Neural cell (in vitro differentiated cells): ENCODE data around the gene POLR3C. TPM values are rescaled to one million over a fixed set of nuclear protein-coding genes. Genes with fewer than 3 reads are reported as not detected.

Experiments
- H2AFZ ChIP-seq: fragments of 200-600, 300-800 bp; sonication (generic), shearing (Covaris generic); 2 replicates; pipeline ENCODE4 v1.6.0; 2014; ENCODE audit warnings: low read depth, mild to moderate bottlenecking, antibody characterized with exemption, low read length, moderate library complexity
- H3F3A ChIP-seq: fragments of 200-600 bp; shearing (Covaris generic); 2 replicates; pipeline ENCODE4 v1.6.1; 2016; ENCODE audit warnings: mild to moderate bottlenecking, moderate library complexity, mixed read lengths, antibody characterized with exemption, low read length; ENCODE audit not compliant: insufficient read depth, poor library complexity, severe bottlenecking
- H3K27ac ChIP-seq: fragments of 200-600, 300-800 bp; sonication (generic), shearing (Covaris generic); 2 replicates; pipeline ENCODE4 v1.5.1; 2014; ENCODE audit warnings: mild to moderate bottlenecking, low read length, moderate library complexity
- H3K27me3 ChIP-seq: fragments of 300-800, 200-600 bp; sonication (generic), shearing (Covaris generic); 2 replicates; pipeline ENCODE4 v1.6.0; 2014; ENCODE audit warnings: mild to moderate bottlenecking, low read depth, low read length, moderate library complexity; ENCODE audit not compliant: insufficient read depth
- H3K36me3 ChIP-seq: fragments of 300-800, 200-600 bp; sonication (generic), shearing (Covaris generic); 2 replicates; pipeline ENCODE4 v1.5.1; 2014; ENCODE audit warnings: mild to moderate bottlenecking, antibody characterized with exemption, low read length, moderate library complexity; ENCODE audit not compliant: insufficient read depth
- H3K4me2 ChIP-seq: fragments of 300-800, 200-600 bp; sonication (generic), shearing (Covaris generic); 2 replicates; pipeline ENCODE4 v1.6.0; 2014; ENCODE audit warnings: mild to moderate bottlenecking, low read length
- H3K4me3 ChIP-seq: fragments of 300-800, 200-600 bp; sonication (generic), shearing (Covaris generic); 2 replicates; pipeline ENCODE4 v1.5.1; 2014; ENCODE audit warnings: mild to moderate bottlenecking, low read length, moderate library complexity
- H3K79me2 ChIP-seq: fragments of 200-600 bp; shearing (Covaris generic); replicated peaks from 2 replicates; pipeline ENCODE4 v1.6.0; 2014; ENCODE audit warnings: mild to moderate bottlenecking, low read length, moderate library complexity; ENCODE audit not compliant: insufficient read depth
- H3K9ac ChIP-seq: fragments of 300-800, 200-600 bp; sonication (generic), shearing (Covaris generic); 2 replicates; pipeline ENCODE4 v1.6.1; 2016; ENCODE audit warnings: mild to moderate bottlenecking, low read length, mixed read lengths
- H3K9me2 ChIP-seq: fragments of 200-600 bp; shearing (Covaris generic); 2 replicates; pipeline ENCODE4 v1.6.1; 2016; ENCODE audit warnings: mild to moderate bottlenecking, low read length, mixed read lengths; ENCODE audit not compliant: insufficient read depth
- H3K9me3 ChIP-seq: fragments of 200-600, 300-800 bp; sonication (generic), shearing (Covaris generic); 2 replicates; pipeline ENCODE4 v1.6.1; 2016; ENCODE audit warnings: mild to moderate bottlenecking, mixed run types, low read length, moderate library complexity, mixed read lengths
- H4K20me1 ChIP-seq: fragments of 200-600 bp; shearing (Covaris generic); 2 replicates; pipeline ENCODE4 v1.6.1; 2016; ENCODE audit warnings: mild to moderate bottlenecking, mixed run types; ENCODE audit not compliant: insufficient read depth
- CTCF ChIP-seq: fragments of 450-650 bp; IDR thresholded peaks from 2 replicates; pipeline ENCODE4 v1.5.1; 2014; ENCODE audit warnings: antibody characterized with exemption, mild to moderate bottlenecking, moderate library complexity; ENCODE audit not compliant: poor library complexity, severe bottlenecking
- EP300 ChIP-seq: fragments of 450-650 bp; conservative IDR thresholded peaks from 2 replicates; pipeline ENCODE4 v1.6.1; 2014; ENCODE audit warnings: antibody characterized with exemption, mild to moderate bottlenecking, moderate library complexity; ENCODE audit not compliant: poor library complexity, severe bottlenecking
- EZH2 ChIP-seq: fragments of 200-600, 300-800 bp; shearing (Covaris generic), sonication (generic); IDR thresholded peaks from 2 replicates; pipeline ENCODE4 v1.6.1; 2014; ENCODE audit warnings: antibody characterized with exemption, low read length, borderline replicate concordance, mild to moderate bottlenecking; ENCODE audit not compliant: insufficient read depth, poor library complexity, severe bottlenecking
- MXI1 ChIP-seq: fragments of 450-650 bp; conservative IDR thresholded peaks from 2 replicates; pipeline ENCODE4 v1.6.1; 2014; ENCODE audit warnings: antibody characterized with exemption, mild to moderate bottlenecking; ENCODE audit not compliant: poor library complexity, severe bottlenecking
- POLR2AphosphoS5 ChIP-seq: IDR thresholded peaks from 2 replicates; pipeline ENCODE4 v1.6.1; 2012
- RAD21 ChIP-seq: fragments of 450-650 bp; conservative IDR thresholded peaks from 2 replicates; pipeline ENCODE4 v1.6.1; 2014; ENCODE audit warnings: antibody characterized with exemption, mild to moderate bottlenecking, moderate library complexity
- REST ChIP-seq: IDR thresholded peaks from 2 replicates; pipeline ENCODE4 v1.6.1; 2012; ENCODE audit warnings: borderline replicate concordance
- SMC3 ChIP-seq: fragments of 450-650 bp; conservative IDR thresholded peaks from 2 replicates; pipeline ENCODE4 v1.6.1; 2014; ENCODE audit warnings: antibody characterized with exemption, mild to moderate bottlenecking, moderate library complexity; ENCODE audit not compliant: poor library complexity
- TAF1 ChIP-seq: IDR thresholded peaks from 2 replicates; pipeline ENCODE4 v1.6.1; 2012; ENCODE audit warnings: low read depth
- polyA plus RNA-seq: library from polyadenylated mRNA; depleted of rRNA; stranded (reverse); fragments of >200 nt; gene quantifications from 2 replicates; pipeline ENCODE4 v1.2.3, GENCODE V29; 2014

Gene POLR3C
- polyA plus RNA-seq, 1 donor from 2014 or later: 30.1 TPM

- Histone ChIP-seq H2AFZ (no peak overlapping the region), H3K9me3 (no peaks in the 10 kb centered on the region), H3K27me3 (peaks cover 22% of the 10 kb centered on the region), H3F3A (no peaks in the 10 kb centered on the region), H3K4me2 (no peak overlapping the region), H3K27ac (no peak overlapping the region), H3K4me3 (no peak overlapping the region), H3K9ac (no peak overlapping the region), H3K9me2 (no peaks in the 10 kb centered on the region), H4K20me1 (no peaks in the 10 kb centered on the region), H3K79me2 (no peaks in the 10 kb centered on the region), H3K36me3 (no peaks in the 10 kb centered on the region)
- TF ChIP-seq RAD21: no peak
- no peak for TF ChIP-seq SMC3
- no peak for TF ChIP-seq EP300
- TF ChIP-seq MXI1: no peak
- no peak for TF ChIP-seq TAF1
- no peak for TF ChIP-seq CTCF
- no peak for TF ChIP-seq EZH2
- TF ChIP-seq REST: no peak
- TF ChIP-seq POLR2AphosphoS5: no peak
These were observed 62.8 kb downstream of the POLR3C start for GRCh38 chr1:145886816-145887215.

- Histone ChIP-seq H3K27me3 (peaks cover 22% of the 10 kb centered on the region), H2AFZ (no peak overlapping the region), H3K4me2 (no peak overlapping the region), H3F3A (no peaks in the 10 kb centered on the region), H3K27ac (no peak overlapping the region), H3K9ac (no peak overlapping the region), H3K79me2 (no peaks in the 10 kb centered on the region), H4K20me1 (no peaks in the 10 kb centered on the region), H3K9me3 (no peaks in the 10 kb centered on the region), H3K9me2 (no peaks in the 10 kb centered on the region), H3K4me3 (no peak overlapping the region), H3K36me3 (no peaks in the 10 kb centered on the region)
- TF ChIP-seq MXI1: no peak
- TF ChIP-seq REST: no peak
These were observed 63.6 kb downstream of the POLR3C start for GRCh38 chr1:145887631-145888030.
